Fibroblast of villous mesenchyme (primary cell): ENCODE data around the gene MED15. TPM values are rescaled to one million over a fixed set of nuclear protein-coding genes. Genes with fewer than 3 reads are reported as not detected.
A peak's percentile ranks its signal among the peaks of the same experiment; 100 is the strongest.

Experiments used
- DNase-seq: peaks from one replicate; pipeline ENCODE4 v3.0.0-alpha.2; 2010; ENCODE audit warnings: low read depth
- H3K4me3 ChIP-seq: 2 replicates; pipeline ENCODE4 v1.5.1; 2011; ENCODE audit warnings: low read depth, mild to moderate bottlenecking, low read length
- total RNA-seq: library from RNA; depleted of rRNA; stranded (reverse); fragments of >200 nt; gene quantifications from 2 replicates; pipeline ENCODE4 v1.2.3, GENCODE V29; 2012
- TF ChIP-seq, protein P1 (sequence below): IDR thresholded peaks from 2 replicates; pipeline ENCODE4 v1.5.1; 2012; ENCODE audit warnings: low read depth, mild to moderate bottlenecking, low read length; ENCODE audit not compliant: insufficient read depth

MED15 gene
- total RNA-seq, 1 donor: 51.0 TPM

DNA sequence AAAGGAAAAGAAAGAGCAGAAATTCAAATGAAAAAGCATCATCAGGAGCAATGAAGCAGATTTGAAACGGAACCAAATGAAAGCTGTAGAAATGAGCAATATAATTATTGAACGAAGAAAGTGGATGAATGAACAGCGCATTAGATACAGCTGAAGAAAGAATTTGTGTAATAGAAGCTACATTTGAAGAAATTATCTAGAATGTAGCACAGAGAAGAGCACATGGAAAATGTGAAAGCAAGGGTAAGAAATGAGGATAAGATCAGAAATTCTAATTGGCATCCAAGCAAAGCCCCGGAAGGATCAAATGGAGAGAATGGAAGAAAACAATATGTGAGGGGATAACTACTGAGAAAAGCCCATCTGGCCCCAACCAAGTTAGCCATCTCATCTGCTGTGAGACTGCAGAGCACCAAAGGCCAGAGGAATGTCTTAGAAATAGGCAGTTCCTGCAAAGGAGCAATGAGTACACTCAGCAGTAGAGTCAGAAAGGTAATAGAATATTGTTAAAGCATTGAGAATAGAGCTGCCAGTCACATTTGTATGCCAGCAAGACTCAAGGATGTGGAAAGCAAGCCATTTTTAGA, 51.9 kb downstream of the MED15 start:
- TF ChIP-seq, protein P1, sequence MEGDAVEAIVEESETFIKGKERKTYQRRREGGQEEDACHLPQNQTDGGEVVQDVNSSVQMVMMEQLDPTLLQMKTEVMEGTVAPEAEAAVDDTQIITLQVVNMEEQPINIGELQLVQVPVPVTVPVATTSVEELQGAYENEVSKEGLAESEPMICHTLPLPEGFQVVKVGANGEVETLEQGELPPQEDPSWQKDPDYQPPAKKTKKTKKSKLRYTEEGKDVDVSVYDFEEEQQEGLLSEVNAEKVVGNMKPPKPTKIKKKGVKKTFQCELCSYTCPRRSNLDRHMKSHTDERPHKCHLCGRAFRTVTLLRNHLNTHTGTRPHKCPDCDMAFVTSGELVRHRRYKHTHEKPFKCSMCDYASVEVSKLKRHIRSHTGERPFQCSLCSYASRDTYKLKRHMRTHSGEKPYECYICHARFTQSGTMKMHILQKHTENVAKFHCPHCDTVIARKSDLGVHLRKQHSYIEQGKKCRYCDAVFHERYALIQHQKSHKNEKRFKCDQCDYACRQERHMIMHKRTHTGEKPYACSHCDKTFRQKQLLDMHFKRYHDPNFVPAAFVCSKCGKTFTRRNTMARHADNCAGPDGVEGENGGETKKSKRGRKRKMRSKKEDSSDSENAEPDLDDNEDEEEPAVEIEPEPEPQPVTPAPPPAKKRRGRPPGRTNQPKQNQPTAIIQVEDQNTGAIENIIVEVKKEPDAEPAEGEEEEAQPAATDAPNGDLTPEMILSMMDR: no peak
- DNase-seq: no peak
- no peak overlapping the region for H3K4me3 ChIP-seq

DNA sequence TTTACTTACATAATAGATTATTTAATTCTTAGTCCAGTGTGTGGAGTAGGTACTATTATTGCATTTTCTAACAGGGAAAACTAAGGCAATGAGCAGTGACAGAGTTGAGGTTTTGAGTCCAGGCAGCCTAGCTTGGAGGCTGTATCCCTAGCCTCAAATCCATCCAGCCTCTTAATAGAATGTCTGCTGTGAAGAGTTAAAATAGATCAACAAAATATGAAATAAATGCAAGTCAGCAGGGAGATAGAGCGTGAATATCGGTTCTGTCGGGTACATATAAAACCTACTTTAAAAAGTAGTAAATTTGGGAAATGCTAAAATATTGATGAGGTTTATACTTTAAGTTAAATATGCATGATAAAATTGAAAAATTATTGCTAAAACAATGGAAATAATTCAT, 53.3 kb downstream of the MED15 start:
- DNase-seq: no peak
- TF ChIP-seq, protein P1: no peak
- H3K4me3 ChIP-seq: no peak overlapping the region

DNA sequence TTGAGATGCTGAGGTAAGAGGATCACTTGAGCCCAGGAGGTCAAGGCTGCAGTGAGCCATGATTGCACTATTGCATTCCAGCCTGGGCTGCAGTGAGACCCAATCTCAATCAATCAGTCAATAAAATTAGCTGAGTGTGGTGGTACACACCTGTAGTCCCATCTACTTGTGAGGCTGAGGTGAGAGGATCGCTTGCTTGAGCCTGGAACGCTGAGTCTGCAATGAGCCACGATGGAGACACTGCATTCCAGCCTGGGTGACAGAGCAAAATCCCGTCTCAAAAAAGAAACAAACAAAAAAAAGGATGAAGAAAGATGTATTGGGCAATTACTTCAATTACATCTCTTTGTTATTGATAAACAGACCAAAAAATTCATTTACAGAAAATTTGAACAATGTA, 54.5 kb downstream of the MED15 start:
- TF ChIP-seq, protein P1: no peak

DNA sequence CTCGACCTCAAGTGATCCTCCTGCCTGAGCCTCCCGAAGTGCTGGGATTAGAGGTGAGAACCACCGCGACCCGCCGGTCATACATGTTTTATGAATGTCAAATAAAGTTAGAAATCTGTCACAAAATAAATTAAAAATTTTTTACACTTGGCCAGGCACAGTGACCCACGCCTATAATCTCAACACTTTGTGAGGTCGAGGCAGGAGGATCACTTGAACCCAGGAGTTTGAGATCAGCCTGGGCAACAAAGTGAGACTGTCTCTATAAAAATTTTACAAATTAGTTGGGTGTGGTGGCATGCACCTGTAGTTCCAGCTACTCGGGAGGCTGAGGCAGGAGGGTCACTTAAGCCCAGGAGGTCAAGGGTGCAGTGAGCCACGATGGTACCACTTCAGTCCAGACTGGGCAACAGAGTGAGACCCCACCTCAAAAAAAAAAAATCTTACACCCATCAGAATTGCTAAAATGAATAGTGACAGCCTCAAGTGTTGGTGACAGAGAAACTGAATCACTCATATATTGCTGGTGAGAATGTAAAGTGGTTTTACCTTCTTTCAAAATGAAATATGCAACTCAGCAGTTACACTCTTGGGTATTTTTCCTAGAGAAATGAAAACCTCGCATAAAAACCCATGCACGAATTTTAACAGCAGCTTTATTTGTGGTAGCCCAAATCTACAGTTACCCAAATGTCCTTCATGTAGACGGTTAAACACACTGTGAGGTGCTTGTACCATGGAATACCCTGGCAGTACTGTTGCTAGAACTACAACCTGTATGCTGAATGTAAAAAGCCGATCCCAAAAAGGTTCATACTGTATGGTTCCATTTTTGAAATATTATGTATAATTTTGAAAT, 55.4 kb downstream of the MED15 start:
- H3K4me3 ChIP-seq: no peak overlapping the region
- DNase-seq: no peak
- TF ChIP-seq, protein P1: no peak

More for the DNA sequence above, 54.5 kb downstream of the MED15 start:
- DNase-seq: peak; percentile 41
- H3K4me3 ChIP-seq: no peak overlapping the region

DNA sequence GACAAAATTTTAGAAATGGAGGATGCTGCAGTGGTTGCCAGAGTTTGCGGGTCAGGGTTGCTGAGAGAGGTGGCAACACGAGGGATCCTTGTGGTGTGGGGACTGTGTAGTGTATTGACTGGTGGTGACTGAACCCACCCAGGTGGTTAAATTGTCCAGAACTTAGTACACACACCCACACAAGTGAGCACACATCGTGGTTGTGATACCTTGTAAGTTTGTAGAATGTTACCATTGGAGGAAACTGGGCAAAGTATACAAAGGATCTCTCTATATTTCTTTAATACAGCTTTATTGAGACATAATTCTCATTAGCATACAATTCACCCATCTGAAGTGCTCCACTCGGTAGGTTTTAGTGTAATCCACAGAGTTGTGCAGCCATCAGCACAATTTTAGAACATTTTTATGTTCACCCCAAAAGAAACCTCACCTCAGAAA, 56.1 kb downstream of the MED15 start:
- TF ChIP-seq, protein P1: no peak
- DNase-seq: no peak
- H3K4me3 ChIP-seq: no peak overlapping the region

DNA sequence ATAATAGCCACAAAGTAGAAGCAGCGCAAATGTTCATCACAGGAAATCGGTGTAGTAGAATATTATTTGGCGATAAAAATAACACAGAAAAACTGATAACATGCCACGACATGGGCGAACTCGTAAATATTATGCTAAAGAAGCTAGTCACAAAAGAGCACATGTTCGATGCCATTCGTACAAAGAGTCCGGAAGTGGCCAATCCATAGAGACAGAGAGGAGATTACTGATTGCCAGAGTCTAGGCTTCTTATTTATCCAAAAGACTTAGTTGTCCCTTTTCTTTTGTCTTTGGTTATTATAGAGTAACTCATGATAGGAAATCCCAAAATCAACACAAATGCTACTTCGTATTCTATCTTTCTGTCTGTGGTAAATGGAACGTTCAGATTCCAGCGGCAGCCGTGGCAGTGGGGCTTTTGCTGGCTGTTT, 56.5 kb downstream of the MED15 start:
- TF ChIP-seq, protein P1: no peak
- no peak for DNase-seq
- H3K4me3 ChIP-seq: no peak overlapping the region
